HL-60 (cell line): ENCODE results near the gene SCAF4.

ENCODE experiments used
- DNase-seq, 2 experiments: peaks; one replicate each; pipeline ENCODE4 v3.0.0-alpha.2; 2010 to 2020; ENCODE audit warnings: low read depth in 1 of 2, low spot score in 1 of 2
- H3K27ac ChIP-seq: fragments of 250-450 bp; sonication (Bioruptor Pico); replicated peaks from 2 replicates; pipeline ENCODE4 v1.5.1; 2020; ENCODE audit warnings: mild to moderate bottlenecking, moderate library complexity
- H3K27me3 ChIP-seq: fragments of 250-450 bp; sonication (Bioruptor Pico); 2 replicates; pipeline ENCODE4 v1.5.1; 2021; ENCODE audit warnings: mild to moderate bottlenecking, moderate library complexity; ENCODE audit not compliant: insufficient read depth, poor library complexity, severe bottlenecking
- H3K4me3 ChIP-seq: replicated peaks from 2 replicates; pipeline ENCODE4 v1.5.1; 2011; ENCODE audit warnings: mild to moderate bottlenecking, control low read depth, low read length; ENCODE audit not compliant: insufficient read depth
- GABPA ChIP-seq: IDR thresholded peaks from 2 replicates; pipeline ENCODE4 v1.6.1; 2012; ENCODE audit warnings: low read depth
- POLR2AphosphoS5 ChIP-seq: IDR thresholded peaks from 2 replicates; pipeline ENCODE4 v1.6.1; 2012; ENCODE audit warnings: low read depth
- REST ChIP-seq: IDR thresholded peaks from 2 replicates; pipeline ENCODE4 v1.6.1; 2012; ENCODE audit warnings: low read depth; ENCODE audit not compliant: insufficient replicate concordance
- SPI1 ChIP-seq: IDR thresholded peaks from 2 replicates; pipeline ENCODE4 v1.6.1; 2012; ENCODE audit warnings: low read depth, mild to moderate bottlenecking, borderline replicate concordance
- TF ChIP-seq, protein P1 (sequence below): IDR thresholded peaks from one replicate; pipeline ENCODE4 v1.5.1; 2011; ENCODE audit warnings: low read length, control low read depth, inconsistent platforms; ENCODE audit not compliant: insufficient read depth

The SCAF4 gene

DNA sequence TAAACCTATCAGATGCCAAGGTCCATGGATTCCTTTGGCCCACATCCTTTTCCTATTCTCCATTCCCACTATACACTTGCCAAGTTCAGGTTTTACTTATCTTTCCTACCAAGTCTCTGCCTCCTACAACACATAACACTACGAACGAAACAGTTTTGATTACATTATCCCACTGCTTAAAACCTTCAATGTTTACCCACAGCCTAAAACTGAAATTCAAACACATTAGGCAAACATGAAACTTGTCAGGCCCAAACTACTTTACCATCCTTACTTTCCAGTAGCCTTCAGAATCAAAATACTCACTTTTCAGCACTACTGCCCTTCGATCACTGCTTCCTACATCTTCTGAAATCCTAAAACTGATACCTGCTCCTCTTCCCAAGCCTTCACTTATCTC, 3.0 kb downstream of the SCAF4 start:
- DNase-seq = no peak
- H3K27ac ChIP-seq = no peak overlapping the region
- H3K4me3 ChIP-seq = no peak overlapping the region
- TF ChIP-seq GABPA (no peak), SPI1 (no peak), REST (no peak), POLR2AphosphoS5 (no peak)
- H3K27me3 ChIP-seq = no peaks in the 10 kb centered on the region

DNA sequence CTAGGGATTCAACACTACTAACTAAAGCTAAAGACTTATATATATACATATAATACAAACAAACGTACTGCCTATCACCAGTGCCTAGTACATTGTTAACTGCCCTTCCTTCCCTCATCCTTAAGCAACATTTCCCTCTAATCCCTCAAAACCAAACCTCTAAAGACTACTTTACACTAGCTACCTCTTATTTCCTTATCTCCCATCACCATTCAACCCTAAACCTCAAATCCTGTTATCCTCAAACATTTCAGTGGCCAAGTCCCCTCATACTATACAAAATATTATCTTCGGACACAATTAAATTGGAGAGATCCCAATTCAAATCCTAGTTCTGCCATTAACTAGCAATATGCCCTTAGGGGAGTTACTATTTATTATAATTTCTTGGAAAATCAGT, 3.7 kb downstream of the SCAF4 start:
- no peak for TF ChIP-seq SPI1
- TF ChIP-seq REST = no peak
- TF ChIP-seq, protein P1, sequence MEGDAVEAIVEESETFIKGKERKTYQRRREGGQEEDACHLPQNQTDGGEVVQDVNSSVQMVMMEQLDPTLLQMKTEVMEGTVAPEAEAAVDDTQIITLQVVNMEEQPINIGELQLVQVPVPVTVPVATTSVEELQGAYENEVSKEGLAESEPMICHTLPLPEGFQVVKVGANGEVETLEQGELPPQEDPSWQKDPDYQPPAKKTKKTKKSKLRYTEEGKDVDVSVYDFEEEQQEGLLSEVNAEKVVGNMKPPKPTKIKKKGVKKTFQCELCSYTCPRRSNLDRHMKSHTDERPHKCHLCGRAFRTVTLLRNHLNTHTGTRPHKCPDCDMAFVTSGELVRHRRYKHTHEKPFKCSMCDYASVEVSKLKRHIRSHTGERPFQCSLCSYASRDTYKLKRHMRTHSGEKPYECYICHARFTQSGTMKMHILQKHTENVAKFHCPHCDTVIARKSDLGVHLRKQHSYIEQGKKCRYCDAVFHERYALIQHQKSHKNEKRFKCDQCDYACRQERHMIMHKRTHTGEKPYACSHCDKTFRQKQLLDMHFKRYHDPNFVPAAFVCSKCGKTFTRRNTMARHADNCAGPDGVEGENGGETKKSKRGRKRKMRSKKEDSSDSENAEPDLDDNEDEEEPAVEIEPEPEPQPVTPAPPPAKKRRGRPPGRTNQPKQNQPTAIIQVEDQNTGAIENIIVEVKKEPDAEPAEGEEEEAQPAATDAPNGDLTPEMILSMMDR = no peak
- TF ChIP-seq POLR2AphosphoS5 = no peak
- no peaks in the 10 kb centered on the region for H3K27me3 ChIP-seq
- H3K27ac ChIP-seq = no peak overlapping the region
- no peak overlapping the region for H3K4me3 ChIP-seq
- no peak for DNase-seq

GRCh38 chr21:31727181-31727580, 4.7 kb downstream of the SCAF4 start:
- DNase-seq = no peak
- TF ChIP-seq GABPA (no peak), REST (no peak), SPI1 (no peak), POLR2AphosphoS5 (no peak)
- TF ChIP-seq, protein P1 = no peak
- H3K27ac ChIP-seq = no peak overlapping the region
- H3K4me3 ChIP-seq = no peak overlapping the region
- H3K27me3 ChIP-seq = no peaks in the 10 kb centered on the region

GRCh38 chr21:31726407-31726806, 5.5 kb downstream of the SCAF4 start:
- no peak overlapping the region for H3K27ac ChIP-seq
- no peak overlapping the region for H3K4me3 ChIP-seq
- H3K27me3 ChIP-seq = no peaks in the 10 kb centered on the region
- DNase-seq = no peak
- no peak for TF ChIP-seq REST
- no peak for TF ChIP-seq POLR2AphosphoS5
- TF ChIP-seq SPI1 = no peak
